Measurements from ENCODE around the gene LMF1.

DNA sequence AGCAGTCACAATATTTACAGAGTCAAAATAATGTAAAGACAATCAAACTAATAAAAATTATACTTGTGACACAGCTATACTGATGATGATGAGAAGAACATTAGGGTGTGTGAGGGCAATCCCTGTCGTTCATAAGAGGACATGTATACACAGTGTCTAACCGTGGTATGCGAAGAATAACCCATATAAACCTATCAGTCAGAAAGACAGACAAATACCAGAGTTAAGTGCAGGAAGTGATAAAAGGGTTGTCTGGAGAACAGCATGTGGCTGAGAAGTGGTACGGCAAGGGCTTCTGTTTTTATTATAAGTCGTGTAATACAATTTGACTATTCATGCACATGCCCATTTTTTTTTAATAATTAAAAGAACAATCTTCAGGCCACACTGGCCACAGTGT, 46.7 kb downstream of the LMF1 start:
- TF ChIP-seq CTCF (IDR thresholded peaks at IDR 0.05) (no peak), POLR2AphosphoS5 (IDR thresholded peaks at IDR 0.05) (no peak), POLR2A (IDR thresholded peaks at IDR 0.05) (no peak), EP300 (IDR thresholded peaks at IDR 0.05) (no peak)
